ENCODE measurements around the gene TRIM66.

TRIM66 gene

DNA sequence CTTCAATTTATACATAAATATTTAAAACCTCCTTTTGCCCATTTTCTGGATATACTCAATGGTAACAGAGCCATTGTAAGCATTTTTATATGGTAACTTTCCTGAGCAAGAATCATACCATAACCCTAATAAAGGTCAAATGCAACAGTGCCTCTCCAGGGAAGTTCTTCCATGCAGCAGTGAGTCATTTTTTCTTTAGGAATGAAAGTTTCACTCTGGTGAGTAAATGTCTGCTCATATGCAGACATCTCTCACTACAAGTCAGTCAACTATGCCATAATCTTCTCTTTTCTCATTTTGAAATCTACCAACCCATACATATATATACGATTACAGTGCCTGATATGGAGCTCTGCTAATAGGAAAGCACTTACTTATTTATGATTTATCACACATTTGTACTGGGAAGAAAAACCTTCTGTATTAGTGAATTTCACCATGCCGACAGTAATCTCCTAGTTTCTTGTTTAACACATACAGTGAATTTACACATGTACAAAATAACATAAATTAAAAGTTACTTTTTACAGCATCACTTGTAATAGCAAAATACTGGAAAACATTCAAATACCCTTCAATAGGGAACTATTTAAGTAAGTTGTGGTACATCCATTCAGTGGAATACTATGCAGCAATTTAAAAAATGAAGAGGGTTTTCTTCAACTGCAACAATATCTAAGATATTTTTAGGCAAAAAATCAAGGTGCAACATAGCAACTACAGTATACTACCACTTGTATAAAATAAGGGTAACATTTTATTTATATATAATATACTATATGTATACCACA is 104.5 kb downstream of the TRIM66 start:
- H3K9ac ChIP-seq (ENCODE audit: low read depth, low read length): no peak overlapping the region
- no peaks in the 10 kb centered on the region for H3K79me2 ChIP-seq (ENCODE audit: insufficient read depth, low read length)
- H3K27me3 ChIP-seq (ENCODE audit: insufficient read depth, low read length, poor library complexity): no peaks in the 10 kb centered on the region
- no peak overlapping the region for H2AFZ ChIP-seq (ENCODE audit: low read depth, low read length)
- H3K9me3 ChIP-seq (ENCODE audit: insufficient read depth, low read length, severe bottlenecking): no peaks in the 10 kb centered on the region
- no peak overlapping the region for H3K27ac ChIP-seq (ENCODE audit: low read length)
- no peak overlapping the region for H3K4me2 ChIP-seq (ENCODE audit: insufficient read depth, low read length)
- H3K36me3 ChIP-seq (ENCODE audit: insufficient read depth, low read length): no peaks in the 10 kb centered on the region
- H3K4me3 ChIP-seq (ENCODE audit: low read depth in 1 of 2, low read length in 2 of 2): no peak overlapping the region
- DNase-seq: no peak
- no peak for ATAC-seq (ENCODE audit: insufficient read depth, low read depth)
- no peaks in the 10 kb centered on the region for H3K4me1 ChIP-seq (ENCODE audit: insufficient read depth, low read length)
- TF ChIP-seq, protein P1, sequence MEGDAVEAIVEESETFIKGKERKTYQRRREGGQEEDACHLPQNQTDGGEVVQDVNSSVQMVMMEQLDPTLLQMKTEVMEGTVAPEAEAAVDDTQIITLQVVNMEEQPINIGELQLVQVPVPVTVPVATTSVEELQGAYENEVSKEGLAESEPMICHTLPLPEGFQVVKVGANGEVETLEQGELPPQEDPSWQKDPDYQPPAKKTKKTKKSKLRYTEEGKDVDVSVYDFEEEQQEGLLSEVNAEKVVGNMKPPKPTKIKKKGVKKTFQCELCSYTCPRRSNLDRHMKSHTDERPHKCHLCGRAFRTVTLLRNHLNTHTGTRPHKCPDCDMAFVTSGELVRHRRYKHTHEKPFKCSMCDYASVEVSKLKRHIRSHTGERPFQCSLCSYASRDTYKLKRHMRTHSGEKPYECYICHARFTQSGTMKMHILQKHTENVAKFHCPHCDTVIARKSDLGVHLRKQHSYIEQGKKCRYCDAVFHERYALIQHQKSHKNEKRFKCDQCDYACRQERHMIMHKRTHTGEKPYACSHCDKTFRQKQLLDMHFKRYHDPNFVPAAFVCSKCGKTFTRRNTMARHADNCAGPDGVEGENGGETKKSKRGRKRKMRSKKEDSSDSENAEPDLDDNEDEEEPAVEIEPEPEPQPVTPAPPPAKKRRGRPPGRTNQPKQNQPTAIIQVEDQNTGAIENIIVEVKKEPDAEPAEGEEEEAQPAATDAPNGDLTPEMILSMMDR (IDR thresholded peaks at IDR 0.05; ENCODE audit: borderline replicate concordance, extremely low read depth, low read length, poor library complexity, severe bottlenecking): no peak
- no peak for TF ChIP-seq EZH2 (IDR thresholded peaks at IDR 0.05; ENCODE audit: borderline replicate concordance, low read depth, low read length, severe bottlenecking)
- no peaks in the 10 kb centered on the region for H4K20me1 ChIP-seq (ENCODE audit: insufficient read depth, low read length)

DNA sequence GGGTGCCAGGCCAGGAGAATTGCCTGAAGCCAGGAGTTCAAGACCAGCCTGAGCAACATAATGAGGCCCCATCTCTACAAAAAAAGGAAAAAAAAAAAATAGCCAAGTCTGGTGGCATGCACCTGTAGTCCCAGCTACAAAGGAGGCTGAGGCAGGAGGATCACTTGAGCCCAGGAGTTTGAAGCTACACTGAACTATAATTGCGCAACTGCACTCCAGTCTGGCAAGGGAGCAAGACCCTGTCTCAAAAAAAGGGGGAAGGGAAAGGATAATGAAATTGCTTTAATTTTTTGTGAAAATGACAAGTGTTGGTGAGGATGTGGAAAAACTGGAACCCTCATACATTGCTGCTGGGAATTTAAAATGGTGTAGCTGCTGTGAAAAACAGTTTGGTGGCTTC is 107.7 kb downstream of the TRIM66 start:
- H3K27me3 ChIP-seq (ENCODE audit: insufficient read depth, low read length, poor library complexity): peaks cover 7% of the 10 kb centered on the region
- no peak overlapping the region for H3K9ac ChIP-seq (ENCODE audit: low read depth, low read length)
- TF ChIP-seq EZH2 (IDR thresholded peaks at IDR 0.05; ENCODE audit: borderline replicate concordance, low read depth, low read length, severe bottlenecking): no peak
- TF ChIP-seq, protein P1 (IDR thresholded peaks at IDR 0.05; ENCODE audit: borderline replicate concordance, extremely low read depth, low read length, poor library complexity, severe bottlenecking): no peak
- no peaks in the 10 kb centered on the region for H4K20me1 ChIP-seq (ENCODE audit: insufficient read depth, low read length)
- H3K4me3 ChIP-seq (ENCODE audit: low read depth in 1 of 2, low read length in 2 of 2): no peak overlapping the region
- no peak overlapping the region for H3K4me2 ChIP-seq (ENCODE audit: insufficient read depth, low read length)
- DNase-seq (no peak), ATAC-seq (ENCODE audit: insufficient read depth, low read depth) (no peak)
- H3K36me3 ChIP-seq (ENCODE audit: insufficient read depth, low read length): no peaks in the 10 kb centered on the region
- no peaks in the 10 kb centered on the region for H3K79me2 ChIP-seq (ENCODE audit: insufficient read depth, low read length)
- no peak overlapping the region for H3K27ac ChIP-seq (ENCODE audit: low read length)
- H3K9me3 ChIP-seq (ENCODE audit: insufficient read depth, low read length, severe bottlenecking): no peaks in the 10 kb centered on the region
- no peak overlapping the region for H2AFZ ChIP-seq (ENCODE audit: low read depth, low read length)
- no peaks in the 10 kb centered on the region for H3K4me1 ChIP-seq (ENCODE audit: insufficient read depth, low read length)

DNA sequence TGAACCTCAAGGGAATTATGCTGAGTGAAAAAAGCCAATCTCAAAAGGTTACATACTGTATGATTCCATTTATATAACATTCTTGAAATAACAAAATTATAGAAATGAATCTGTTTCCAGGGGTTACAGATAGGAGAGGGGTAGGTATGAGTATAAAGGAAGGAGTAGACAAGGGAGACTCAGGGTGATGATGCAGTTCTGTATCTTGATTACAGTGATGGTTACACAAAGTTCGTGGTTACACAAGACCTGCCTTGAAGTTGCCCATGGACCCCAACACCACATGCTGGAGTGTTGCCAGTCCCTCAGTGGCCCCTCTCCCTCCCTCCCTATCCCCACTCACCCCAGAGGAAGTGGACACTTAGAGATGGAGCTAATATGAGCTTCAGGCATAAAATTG is 108.7 kb downstream of the TRIM66 start:
- Histone ChIP-seq H3K4me3 (ENCODE audit: low read depth in 1 of 2, low read length in 2 of 2) (no peak overlapping the region), H2AFZ (ENCODE audit: low read depth, low read length) (no peak overlapping the region), H3K27me3 (ENCODE audit: insufficient read depth, low read length, poor library complexity) (peaks cover 7% of the 10 kb centered on the region), H3K36me3 (ENCODE audit: insufficient read depth, low read length) (no peaks in the 10 kb centered on the region), H3K4me1 (ENCODE audit: insufficient read depth, low read length) (no peaks in the 10 kb centered on the region), H4K20me1 (ENCODE audit: insufficient read depth, low read length) (no peaks in the 10 kb centered on the region), H3K9me3 (ENCODE audit: insufficient read depth, low read length, severe bottlenecking) (no peaks in the 10 kb centered on the region), H3K4me2 (ENCODE audit: insufficient read depth, low read length) (no peak overlapping the region), H3K79me2 (ENCODE audit: insufficient read depth, low read length) (no peaks in the 10 kb centered on the region), H3K9ac (ENCODE audit: low read depth, low read length) (no peak overlapping the region), H3K27ac (ENCODE audit: low read length) (no peak overlapping the region)
- ATAC-seq (ENCODE audit: insufficient read depth, low read depth) (no peak), DNase-seq (no peak)
- TF ChIP-seq, protein P1 (IDR thresholded peaks at IDR 0.05; ENCODE audit: borderline replicate concordance, extremely low read depth, low read length, poor library complexity, severe bottlenecking): no peak
- no peak for TF ChIP-seq EZH2 (IDR thresholded peaks at IDR 0.05; ENCODE audit: borderline replicate concordance, low read depth, low read length, severe bottlenecking)
